Measurements from ENCODE around the gene CAPN15.

- no peak for TF ChIP-seq EP300 (IDR thresholded peaks at IDR 0.05; ENCODE audit: borderline replicate concordance)
- no peak for TF ChIP-seq TAF1 (IDR thresholded peaks at IDR 0.05; ENCODE audit: low read depth)
- TF ChIP-seq CREB1 (IDR thresholded peaks at IDR 0.05; ENCODE audit: low read depth), result no peak
- no peak for TF ChIP-seq EGR1 (IDR thresholded peaks at IDR 0.05)
- no peak for TF ChIP-seq RAD21 (IDR thresholded peaks at IDR 0.05; ENCODE audit: low read depth)
These were observed 58.6 kb downstream of the CAPN15 start for GRCh38 chr16:586047-586644.

All from Ishikawa (cell line).